NB4 (cell line): ENCODE measurements around the gene HSF2.

ENCODE experiments used
- CTCF ChIP-seq: IDR thresholded peaks from one replicate; pipeline ENCODE4 v1.5.1; 2012; ENCODE audit warnings: low read depth, low read length
- MAX ChIP-seq: IDR thresholded peaks from 2 replicates; pipeline ENCODE4 v1.6.1; 2011; ENCODE audit warnings: low read depth, low read length
- POLR2A ChIP-seq: IDR thresholded peaks from 2 replicates; pipeline ENCODE4 v1.6.1; 2011; ENCODE audit warnings: mild to moderate bottlenecking; ENCODE audit not compliant: insufficient read length; ENCODE audit errors: extremely low read depth

- TF ChIP-seq POLR2A, result no peak
- TF ChIP-seq CTCF, result no peak
- no peak for TF ChIP-seq MAX
Measured at GRCh38 chr6:122422003-122422402, 22.6 kb downstream of the HSF2 start.
